D721Med (cell line): ENCODE results near the gene ANP32E.
"Not testable (repeated sequence)": the region's sequence is repeated elsewhere in the genome, so short reads cannot be mapped to it uniquely, and the experiment has no call there.

ENCODE experiments used
- DNase-seq: peaks from one replicate; pipeline ENCODE4 v3.0.0; 2011; ENCODE audit warnings: low spot score; ENCODE audit not compliant: insufficient read length
- FAIRE-seq: peaks from 2 replicates; lab custom pipeline; 2011; peaks lifted over from hg19 to GRCh38; lab: Jason Lieb, UNC
- TF ChIP-seq, protein P1 (sequence below): IDR thresholded peaks from 2 replicates; pipeline ENCODE4 v1.5.1; 2012; ENCODE audit warnings: mild to moderate bottlenecking, control low read depth; ENCODE audit not compliant: insufficient read depth; ENCODE audit errors: missing control alignments

ANP32E gene

DNA sequence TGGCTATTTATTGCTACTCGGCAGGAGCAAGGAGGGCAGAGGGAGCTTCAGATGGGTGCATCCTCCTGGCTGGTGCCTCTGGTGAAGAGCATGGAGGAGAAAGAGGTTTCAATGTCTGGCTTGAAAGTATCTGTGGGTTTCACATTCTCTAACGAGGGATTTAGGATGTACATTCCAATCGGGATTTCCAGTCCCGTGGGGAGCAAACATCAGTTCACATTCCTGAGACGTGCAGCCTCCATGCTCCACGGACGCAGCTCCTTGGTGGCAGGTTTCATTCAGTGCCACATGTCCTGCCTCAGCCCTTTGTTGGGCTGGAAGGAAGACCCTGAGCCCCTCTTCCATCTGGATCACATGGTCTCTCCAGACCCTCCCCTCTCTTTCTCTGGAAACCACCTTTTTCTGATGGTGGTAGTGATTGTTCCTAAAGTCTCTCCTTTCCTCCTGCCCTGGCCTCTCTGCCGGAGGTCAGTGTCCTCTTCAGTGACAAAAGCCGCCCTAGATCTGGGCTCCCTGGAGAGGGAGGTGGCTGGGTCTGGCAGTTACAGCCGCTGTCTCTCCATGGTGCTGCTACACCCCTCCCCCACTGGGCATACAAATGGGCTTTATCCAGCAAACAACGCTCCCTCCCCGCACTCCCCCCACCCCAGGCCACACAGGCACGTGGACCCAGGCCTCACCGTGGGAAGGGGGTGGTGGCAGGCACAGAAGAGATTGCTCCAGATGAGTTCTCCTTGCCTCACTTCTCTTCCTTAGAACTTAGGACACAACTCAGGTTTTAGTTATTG, 20.8 kb upstream of the ANP32E start:
- TF ChIP-seq, protein P1, sequence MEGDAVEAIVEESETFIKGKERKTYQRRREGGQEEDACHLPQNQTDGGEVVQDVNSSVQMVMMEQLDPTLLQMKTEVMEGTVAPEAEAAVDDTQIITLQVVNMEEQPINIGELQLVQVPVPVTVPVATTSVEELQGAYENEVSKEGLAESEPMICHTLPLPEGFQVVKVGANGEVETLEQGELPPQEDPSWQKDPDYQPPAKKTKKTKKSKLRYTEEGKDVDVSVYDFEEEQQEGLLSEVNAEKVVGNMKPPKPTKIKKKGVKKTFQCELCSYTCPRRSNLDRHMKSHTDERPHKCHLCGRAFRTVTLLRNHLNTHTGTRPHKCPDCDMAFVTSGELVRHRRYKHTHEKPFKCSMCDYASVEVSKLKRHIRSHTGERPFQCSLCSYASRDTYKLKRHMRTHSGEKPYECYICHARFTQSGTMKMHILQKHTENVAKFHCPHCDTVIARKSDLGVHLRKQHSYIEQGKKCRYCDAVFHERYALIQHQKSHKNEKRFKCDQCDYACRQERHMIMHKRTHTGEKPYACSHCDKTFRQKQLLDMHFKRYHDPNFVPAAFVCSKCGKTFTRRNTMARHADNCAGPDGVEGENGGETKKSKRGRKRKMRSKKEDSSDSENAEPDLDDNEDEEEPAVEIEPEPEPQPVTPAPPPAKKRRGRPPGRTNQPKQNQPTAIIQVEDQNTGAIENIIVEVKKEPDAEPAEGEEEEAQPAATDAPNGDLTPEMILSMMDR, result no peak
- DNase-seq, result no peak
- no peak for FAIRE-seq

DNA sequence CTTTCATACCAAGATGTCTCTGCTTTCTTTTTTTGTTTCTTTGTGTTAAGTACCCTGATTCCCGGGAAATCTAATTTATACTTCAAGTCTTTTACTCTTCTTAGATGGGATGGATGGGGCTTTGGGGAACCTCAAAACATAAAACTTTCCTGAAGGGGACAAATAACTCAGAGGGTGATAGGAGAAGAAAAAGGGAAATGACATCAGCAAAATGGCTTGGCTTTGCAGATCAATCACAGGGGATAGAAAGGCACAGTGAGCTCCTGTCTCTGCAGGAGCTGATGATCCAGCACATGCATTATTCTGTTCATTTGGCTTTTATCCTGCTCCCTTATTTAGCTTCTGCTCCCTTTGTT, 20.3 kb upstream of the ANP32E start:
- TF ChIP-seq, protein P1, result no peak
- FAIRE-seq, result no peak
- DNase-seq, result no peak

DNA sequence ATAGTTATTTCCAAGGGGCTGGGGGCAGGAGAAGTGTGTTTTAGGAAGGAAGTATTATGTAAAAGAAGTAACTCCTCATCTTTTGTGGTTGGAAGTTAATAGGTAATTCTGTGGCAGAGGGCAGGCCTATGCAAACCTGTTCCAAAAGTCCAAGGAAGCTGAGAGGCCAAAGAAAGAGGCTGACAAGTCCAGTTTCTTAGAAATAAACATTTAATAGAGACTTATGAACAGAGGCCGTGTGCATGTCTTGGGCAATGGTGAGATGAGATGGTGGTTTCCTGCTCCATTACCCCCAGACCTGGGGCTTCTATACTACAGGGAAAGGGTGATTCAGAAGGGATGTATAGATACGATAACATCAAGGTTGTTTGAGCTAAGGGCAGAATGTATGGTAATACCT, 14.0 kb upstream of the ANP32E start:
- TF ChIP-seq, protein P1, result no peak
- FAIRE-seq, result no peak

DNA sequence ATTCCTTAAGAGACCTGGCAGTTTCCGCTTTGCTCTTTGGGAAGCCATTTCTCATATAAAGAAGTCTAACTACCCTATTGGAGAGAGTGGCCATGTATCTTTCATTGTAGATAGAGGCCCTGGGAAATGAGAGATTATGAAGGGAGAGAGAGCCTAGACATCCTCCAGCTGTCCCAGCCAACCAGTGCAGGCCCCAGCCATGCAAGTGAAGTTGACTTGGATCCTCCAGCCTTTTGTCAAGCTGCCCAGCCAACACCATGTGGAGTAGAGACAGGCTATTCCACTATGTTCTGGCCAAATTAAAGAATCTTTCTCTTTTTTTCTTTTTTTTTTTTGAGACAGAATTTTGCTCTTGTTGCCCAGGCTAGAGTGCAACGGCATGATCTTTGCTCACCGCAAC, 7.1 kb upstream of the ANP32E start:
- TF ChIP-seq, protein P1, result no peak
- no peak for FAIRE-seq
- DNase-seq, result no peak

More for the DNA sequence above, 14.0 kb upstream of the ANP32E start:
- no peak for DNase-seq

DNA sequence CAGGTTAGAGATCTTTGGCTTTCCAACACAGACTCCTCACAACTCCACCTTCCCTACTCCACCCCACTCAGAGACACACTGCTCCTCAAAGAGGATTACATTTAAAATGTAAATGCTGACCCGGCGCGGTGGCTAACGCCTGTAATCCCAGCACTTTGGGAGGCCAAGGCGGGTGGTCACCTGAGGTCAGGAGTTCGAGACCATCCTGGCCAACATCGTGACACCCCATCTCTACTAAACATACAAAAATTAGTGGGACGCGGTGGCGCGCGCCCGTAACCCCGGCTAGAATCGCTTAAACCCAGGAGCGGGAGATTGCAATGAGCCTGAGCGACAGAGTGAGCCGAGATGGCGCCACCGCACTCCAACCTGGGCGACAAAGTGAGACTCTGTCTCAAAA, 1.8 kb upstream of the ANP32E start:
- FAIRE-seq (no peak), DNase-seq (no peak)
- TF ChIP-seq, protein P1, result no peak

DNA sequence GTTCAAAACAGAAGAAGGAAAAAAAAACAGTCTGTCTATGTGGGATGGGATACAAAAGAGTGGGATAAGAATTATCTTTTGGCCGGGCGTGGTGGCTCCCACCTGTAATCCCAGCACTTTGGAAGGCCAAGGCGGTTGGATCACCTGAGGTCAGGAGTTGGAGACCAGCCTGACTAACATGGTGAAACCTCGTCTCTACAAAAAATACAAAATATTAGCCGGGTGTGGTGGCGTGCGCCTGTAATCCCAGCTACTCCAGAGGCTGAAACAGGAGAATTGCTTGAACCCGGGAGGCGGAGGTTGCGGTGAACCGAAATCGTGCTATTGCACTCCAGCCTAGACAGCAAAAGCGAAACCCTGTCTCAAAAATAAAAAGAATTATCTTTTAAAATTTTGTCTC, 1.3 kb upstream of the ANP32E start:
- not testable (repeated sequence) for DNase-seq, FAIRE-seq

DNA sequence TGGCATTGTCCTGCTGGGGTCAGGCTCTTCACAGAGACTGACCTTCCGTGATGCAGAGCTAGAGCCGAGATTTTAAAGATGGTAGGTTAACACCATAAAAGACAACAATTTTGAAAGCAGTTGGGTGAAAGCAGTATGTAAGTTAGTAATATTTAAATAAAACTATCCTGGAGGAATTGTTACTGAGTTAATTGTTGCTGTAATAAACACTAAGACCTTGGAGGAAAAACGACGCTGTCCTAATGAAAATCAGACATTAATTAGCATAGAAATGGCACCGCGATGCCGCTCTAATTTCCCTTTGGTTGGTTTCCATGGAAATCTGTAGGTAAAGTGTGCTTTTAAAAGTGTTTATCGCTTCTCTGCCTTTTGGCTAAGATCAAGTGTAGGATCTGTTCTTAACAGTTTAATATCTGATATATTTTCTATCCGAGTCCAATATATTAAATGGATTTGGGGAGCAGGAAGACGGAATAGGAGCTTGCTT, 745 bp upstream of the ANP32E start:
- TF ChIP-seq, protein P1, result no peak
- DNase-seq (no peak), FAIRE-seq (no peak)
